GM19351 (cell line): Measurements from ENCODE around the gene ABCG1.

Experiments
- ATAC-seq: cut with Tn5 transposase; IDR thresholded peaks from one replicate; pipeline ENCODE4 v1.9.1; 2021; ENCODE audit warnings: mild to moderate bottlenecking, moderate library complexity; ENCODE audit not compliant: unreplicated experiment

The ABCG1 gene

GRCh38 chr21:42265231-42265812 is 46.4 kb downstream of the ABCG1 start:
- no peak for ATAC-seq

GRCh38 chr21:42266971-42267556 is 48.1 kb downstream of the ABCG1 start:
- no peak for ATAC-seq

- ATAC-seq, result no peak
These were observed 50.4 kb downstream of the ABCG1 start for GRCh38 chr21:42269386-42269785.

- ATAC-seq, result no peak
These were observed 52.1 kb downstream of the ABCG1 start for GRCh38 chr21:42271065-42271464.

GRCh38 chr21:42272109-42272962 is 53.4 kb downstream of the ABCG1 start:
- no peak for ATAC-seq

- ATAC-seq, result no peak
These were observed 54.2 kb downstream of the ABCG1 start for GRCh38 chr21:42272984-42273600.

- ATAC-seq, result no peak
These were observed 57.1 kb downstream of the ABCG1 start for GRCh38 chr21:42276076-42276475.

GRCh38 chr21:42276526-42277154 is 57.7 kb downstream of the ABCG1 start:
- ATAC-seq, result no peak

GRCh38 chr21:42277593-42277992 is 58.7 kb downstream of the ABCG1 start:
- no peak for ATAC-seq

GRCh38 chr21:42278451-42279149 is 59.7 kb downstream of the ABCG1 start:
- ATAC-seq, result no peak

- no peak for ATAC-seq
These were observed 60.5 kb downstream of the ABCG1 start for GRCh38 chr21:42279341-42279871.

GRCh38 chr21:42279888-42280287 is 60.9 kb downstream of the ABCG1 start:
- no peak for ATAC-seq

GRCh38 chr21:42280356-42281180 is 61.6 kb downstream of the ABCG1 start:
- ATAC-seq, result no peak

- ATAC-seq, result no peak
These were observed 62.3 kb downstream of the ABCG1 start for GRCh38 chr21:42281181-42281680.

- no peak for ATAC-seq
These were observed 63.1 kb downstream of the ABCG1 start for GRCh38 chr21:42282021-42282420.

GRCh38 chr21:42282715-42283114 is 63.8 kb downstream of the ABCG1 start:
- no peak for ATAC-seq

GRCh38 chr21:42285569-42286245 is 66.8 kb downstream of the ABCG1 start:
- peak; percentile 42 for ATAC-seq

- ATAC-seq, result peak; percentile 51
These were observed 67.5 kb downstream of the ABCG1 start for GRCh38 chr21:42286416-42286815.
